Brain microvascular endothelial cell (primary cell): Measurements from ENCODE around the gene ZNF597.

ENCODE experiments used
- DNase-seq: peaks from one replicate; pipeline ENCODE4 v3.0.0-alpha.2; 2020
- H3K27ac ChIP-seq: fragments of 250-450 bp; sonication (Bioruptor Pico); 2 replicates; pipeline ENCODE4 v1.5.1; 2020; ENCODE audit warnings: mild to moderate bottlenecking, moderate library complexity
- H3K27me3 ChIP-seq: fragments of 250-450 bp; sonication (Bioruptor Pico); replicated peaks from 2 replicates; pipeline ENCODE4 v1.5.1; 2020; ENCODE audit warnings: mild to moderate bottlenecking
- H3K36me3 ChIP-seq: fragments of 250-450 bp; sonication (Bioruptor Pico); replicated peaks from 2 replicates; pipeline ENCODE4 v1.5.1; 2020; ENCODE audit warnings: mild to moderate bottlenecking
- H3K4me3 ChIP-seq: 2 replicates; pipeline ENCODE4 v1.5.1; 2011; ENCODE audit warnings: low read depth, mild to moderate bottlenecking, control low read depth, low read length, moderate library complexity
- CTCF ChIP-seq: IDR thresholded peaks from 2 replicates; pipeline ENCODE4 v1.5.1; 2011; ENCODE audit warnings: low read depth, mild to moderate bottlenecking, moderate library complexity, low read length, control low read depth, inconsistent platforms; ENCODE audit errors: missing control alignments
- in situ Hi-C: cut with HindIII; loops from 2 replicates; pipeline ENCODE4 v1.10.0; 2017; ENCODE audit warnings: low sequenced_read_pairs, low pct_ligation_motif_present

Gene ZNF597, protein sequence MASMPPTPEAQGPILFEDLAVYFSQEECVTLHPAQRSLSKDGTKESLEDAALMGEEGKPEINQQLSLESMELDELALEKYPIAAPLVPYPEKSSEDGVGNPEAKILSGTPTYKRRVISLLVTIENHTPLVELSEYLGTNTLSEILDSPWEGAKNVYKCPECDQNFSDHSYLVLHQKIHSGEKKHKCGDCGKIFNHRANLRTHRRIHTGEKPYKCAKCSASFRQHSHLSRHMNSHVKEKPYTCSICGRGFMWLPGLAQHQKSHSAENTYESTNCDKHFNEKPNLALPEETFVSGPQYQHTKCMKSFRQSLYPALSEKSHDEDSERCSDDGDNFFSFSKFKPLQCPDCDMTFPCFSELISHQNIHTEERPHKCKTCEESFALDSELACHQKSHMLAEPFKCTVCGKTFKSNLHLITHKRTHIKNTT

DNA sequence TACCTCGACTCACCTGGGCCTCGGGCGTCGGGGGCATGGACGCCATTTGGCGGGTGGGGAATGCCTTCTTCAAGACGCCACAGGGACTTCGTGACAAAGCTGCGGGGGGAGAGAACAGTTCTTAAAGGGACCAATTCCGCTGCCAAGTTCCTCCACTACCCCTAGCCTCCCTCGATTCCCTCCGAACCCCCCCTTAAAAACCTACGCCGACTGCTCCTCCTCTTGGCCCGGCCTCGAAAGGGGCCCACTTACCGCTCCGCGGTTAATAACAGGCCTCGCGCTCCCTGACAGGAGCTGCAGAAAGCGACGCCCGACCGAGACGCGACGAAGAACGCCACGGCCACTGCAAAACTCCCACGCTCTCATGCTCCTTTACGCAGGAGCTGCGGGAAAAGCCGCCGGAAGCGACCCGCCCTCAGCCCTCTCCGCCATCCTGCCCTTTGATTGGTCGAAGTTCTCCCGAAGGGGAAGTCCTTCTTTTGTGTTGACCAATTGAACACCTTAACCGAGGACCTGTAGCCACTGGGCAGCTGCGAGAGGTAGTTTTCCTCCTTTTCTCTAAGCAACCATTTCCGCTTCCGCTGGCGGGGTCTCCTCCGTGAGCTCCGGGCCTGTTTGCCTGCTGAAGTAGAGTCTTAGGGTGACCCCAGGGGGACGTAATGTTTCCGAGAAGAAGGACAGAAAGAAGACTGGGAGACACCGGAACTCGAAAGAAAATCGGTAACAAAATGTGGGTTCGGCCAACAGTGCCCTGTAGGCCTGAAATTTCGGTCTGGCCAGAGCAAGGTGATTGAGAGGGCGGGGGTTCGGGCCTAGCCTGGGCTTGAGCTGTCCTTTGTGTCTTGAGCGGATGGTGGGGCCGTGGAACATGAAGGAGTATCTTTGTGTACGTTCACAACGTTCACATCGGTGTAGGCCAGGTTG, at the start of gene ZNF597, which contains the start of gene NAA60:
TSS of gene ZNF597 (minus strand) at position 397 of the 924 bp plus-strand sequence. CDS start at position 46, 351 bp downstream.
TSS of gene NAA60 (plus strand) at position 573 of the 924 bp plus-strand sequence. CDS start 32,548 bp downstream, outside the sequence.
- TF ChIP-seq CTCF, result no peak
- peak; percentile 88 for DNase-seq
- Histone ChIP-seq H3K4me3 (peak within 1 kb of the TSS; percentile 75), H3K36me3 (no peaks in the 10 kb centered on the region), H3K27me3 (no peaks in the 10 kb centered on the region), H3K27ac (peak within 1 kb of the TSS; percentile 95)
- in situ Hi-C loops, result no loop called here

GRCh38 chr16:3492356-3492755, 49.1 kb upstream of the ZNF597 start:
- no peak for TF ChIP-seq CTCF
- Histone ChIP-seq H3K36me3 (no peaks in the 10 kb centered on the region), H3K27ac (no peak overlapping the region), H3K27me3 (no peaks in the 10 kb centered on the region), H3K4me3 (no peak overlapping the region)
- no peak for DNase-seq
- in situ Hi-C loops, result no loop called here

DNA sequence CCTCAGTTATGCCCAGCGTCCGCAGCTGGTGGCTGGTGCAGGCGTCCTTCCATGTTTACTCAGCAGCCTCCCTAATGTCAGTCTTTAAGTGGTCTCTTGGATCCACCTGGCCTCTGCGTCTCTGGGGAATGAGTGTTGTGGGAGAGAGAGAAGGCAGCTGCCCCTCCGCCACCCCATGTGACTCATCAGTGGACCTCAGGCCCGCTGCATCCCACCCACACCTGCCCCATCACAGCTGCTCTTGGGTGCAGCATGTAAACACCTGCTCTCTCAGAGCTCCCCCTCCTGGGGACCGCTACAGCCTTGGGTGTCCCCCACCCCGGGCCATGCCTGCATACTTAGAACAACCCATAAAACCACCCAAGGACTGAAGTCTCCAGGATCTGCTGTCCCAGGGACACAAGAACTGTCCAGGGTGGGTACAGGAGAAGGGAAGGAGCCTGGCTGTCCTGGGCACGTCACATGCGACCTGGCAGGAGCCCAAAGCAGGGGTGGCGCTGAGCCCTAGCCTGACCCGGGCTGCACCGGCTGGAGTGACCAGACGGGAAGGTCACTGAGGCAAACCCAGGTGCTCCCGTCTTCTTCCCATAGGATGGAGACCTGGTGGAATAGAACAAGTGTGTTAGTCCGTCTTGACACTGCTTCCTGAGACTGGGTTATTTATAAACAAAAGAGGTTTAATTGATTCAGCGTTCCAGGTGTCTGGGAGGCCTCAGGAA, 47.8 kb upstream of the ZNF597 start:
- no peak for DNase-seq
- no peaks in the 10 kb centered on the region for H3K27me3 ChIP-seq
- in situ Hi-C loops, result no loop called here
- no peak overlapping the region for H3K4me3 ChIP-seq
- TF ChIP-seq CTCF, result no peak
- H3K36me3 ChIP-seq, result no peaks in the 10 kb centered on the region
- H3K27ac ChIP-seq, result no peak overlapping the region

GRCh38 chr16:3488801-3489200, 45.5 kb upstream of the ZNF597 start:
- no peak for DNase-seq
- no peak for TF ChIP-seq CTCF
- H3K36me3 ChIP-seq, result peaks cover 22% of the 10 kb centered on the region
- H3K27ac ChIP-seq, result no peak overlapping the region
- in situ Hi-C loops, result no loop called here
- H3K27me3 ChIP-seq, result no peaks in the 10 kb centered on the region
- H3K4me3 ChIP-seq, result no peak overlapping the region

DNA sequence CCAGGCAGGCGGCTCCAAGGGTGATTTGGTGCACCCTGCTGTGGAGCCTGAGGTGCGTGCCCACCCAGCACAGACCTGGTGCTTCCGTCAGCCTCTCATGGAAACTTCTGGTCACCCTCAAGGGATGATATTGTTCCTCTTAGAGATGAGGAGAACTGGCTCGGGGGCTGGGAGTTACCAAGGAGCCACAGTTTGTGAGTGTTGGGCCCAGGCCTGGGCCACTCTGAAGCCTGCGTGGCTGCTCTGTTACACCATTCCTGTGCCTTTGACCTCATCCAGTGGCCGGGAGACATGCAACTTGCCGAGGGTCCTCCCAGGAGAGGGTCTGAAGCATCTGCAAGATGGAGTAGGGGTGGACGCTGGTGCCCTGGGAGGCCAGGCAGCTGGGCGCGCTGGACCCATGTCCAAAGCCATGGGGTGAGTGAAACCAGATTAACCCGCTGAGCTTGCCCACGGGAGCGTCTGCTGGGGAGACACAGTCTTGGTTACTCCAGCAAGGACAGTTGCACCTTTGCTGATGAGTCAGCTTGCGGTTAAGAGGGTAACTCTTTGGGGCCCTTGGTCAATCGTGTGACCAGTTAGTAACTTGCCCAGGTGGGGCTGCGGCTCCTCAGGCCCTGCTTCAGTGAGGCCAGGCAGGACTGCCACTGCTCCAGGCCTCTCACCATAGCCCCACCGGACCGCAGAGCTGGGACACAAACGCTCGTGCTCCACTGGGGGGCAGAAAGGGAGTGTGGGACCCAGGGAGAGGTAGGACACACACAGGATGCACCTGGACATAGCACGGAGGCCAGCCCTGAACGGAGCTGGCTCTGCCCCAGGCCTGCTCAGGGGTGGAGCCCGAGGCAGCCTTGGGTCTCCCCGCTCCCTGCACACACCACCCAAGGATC, 44.5 kb upstream of the ZNF597 start:
- peaks cover 32% of the 10 kb centered on the region for H3K36me3 ChIP-seq
- no peak overlapping the region for H3K27ac ChIP-seq
- no peak overlapping the region for H3K4me3 ChIP-seq
- TF ChIP-seq CTCF, result no peak
- DNase-seq, result no peak
- H3K27me3 ChIP-seq, result no peaks in the 10 kb centered on the region
- in situ Hi-C loops, result no loop called here
